Mucosa of stomach (tissue), 1 donor: ENCODE data around the gene NUP43.
A peak's percentile ranks its signal among the peaks of the same experiment; 100 is the strongest.

Experiments used
- H3K27me3 ChIP-seq: one replicate; pipeline ENCODE4 v1.7.0; 2013; ENCODE audit warnings: mild to moderate bottlenecking, low read length; ENCODE audit not compliant: control insufficient read depth, insufficient read depth
- H3K36me3 ChIP-seq: one replicate; pipeline ENCODE4 v1.7.0; 2013; ENCODE audit warnings: low read length; ENCODE audit not compliant: control insufficient read depth, insufficient read depth
- H3K4me1 ChIP-seq: one replicate; pipeline ENCODE4 v1.7.0; 2013; ENCODE audit warnings: mild to moderate bottlenecking, low read length; ENCODE audit not compliant: control insufficient read depth, insufficient read depth
- H3K4me3 ChIP-seq: one replicate; pipeline ENCODE4 v1.7.0; 2013; ENCODE audit warnings: low read length
- H3K9ac ChIP-seq: one replicate; pipeline ENCODE4 v1.7.0; 2013; ENCODE audit warnings: mild to moderate bottlenecking, low read length, moderate library complexity
- H3K9me3 ChIP-seq: one replicate; pipeline ENCODE4 v1.7.0; 2013; ENCODE audit warnings: mild to moderate bottlenecking, low read length, moderate library complexity; ENCODE audit not compliant: control insufficient read depth
- donor health status: Pancreatic carcinoma.

The NUP43 gene

DNA sequence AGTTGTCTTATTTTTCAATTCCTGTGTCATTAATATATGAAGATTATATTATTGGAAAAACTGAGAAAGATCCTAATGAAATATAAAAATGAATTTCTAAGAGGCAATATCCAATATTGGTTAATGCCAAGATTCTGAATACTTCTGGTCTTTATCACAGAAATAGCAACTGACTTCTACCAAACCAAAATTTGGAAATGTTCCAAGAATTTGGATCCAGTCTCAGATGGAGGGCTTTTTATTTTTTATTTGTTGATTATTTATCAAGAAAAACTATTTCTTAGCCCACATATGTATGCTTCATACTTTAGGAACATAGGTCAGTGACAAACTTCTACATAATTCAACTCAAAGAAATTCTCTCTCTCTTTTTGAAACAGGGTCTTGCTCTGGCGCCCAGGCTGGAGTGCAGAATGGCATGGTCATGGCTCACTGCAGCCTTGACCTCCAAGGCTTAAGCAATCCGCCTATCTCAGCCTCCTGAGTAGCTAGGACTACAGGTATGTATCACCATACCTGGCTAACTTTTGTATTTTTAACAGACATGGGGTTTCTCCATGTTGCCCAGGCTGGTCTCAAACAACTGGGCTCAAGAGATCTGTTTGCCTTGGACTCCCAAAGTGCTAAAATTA is 13.1 kb downstream of the NUP43 start:
- Histone ChIP-seq H3K9me3 (no peaks in the 10 kb centered on the region), H3K4me1 (no peaks in the 10 kb centered on the region), H3K4me3 (no peak overlapping the region), H3K9ac (no peak overlapping the region), H3K27me3 (no peaks in the 10 kb centered on the region), H3K36me3 (no peaks in the 10 kb centered on the region)

DNA sequence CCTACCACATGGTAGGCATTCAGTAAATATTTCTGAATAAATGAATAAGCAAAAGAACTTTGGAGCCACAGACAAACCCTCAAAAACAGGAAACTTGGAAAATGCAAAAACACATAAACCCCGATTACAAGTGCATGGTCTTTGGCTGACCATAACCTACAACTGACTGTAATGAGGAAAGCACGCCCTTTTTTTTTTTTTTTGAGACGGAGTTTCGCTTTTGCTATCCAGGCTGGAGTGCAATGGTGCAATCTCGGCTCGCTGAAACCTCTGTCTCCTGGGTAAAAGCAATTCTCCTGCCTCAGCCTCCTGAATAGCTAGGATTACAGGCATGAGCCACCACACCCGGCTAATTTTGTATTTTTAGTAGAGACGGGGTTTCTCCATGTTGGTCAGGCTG is 16.5 kb downstream of the NUP43 start:
- Histone ChIP-seq H3K36me3 (no peaks in the 10 kb centered on the region), H3K4me3 (no peak overlapping the region), H3K9me3 (no peaks in the 10 kb centered on the region)

DNA sequence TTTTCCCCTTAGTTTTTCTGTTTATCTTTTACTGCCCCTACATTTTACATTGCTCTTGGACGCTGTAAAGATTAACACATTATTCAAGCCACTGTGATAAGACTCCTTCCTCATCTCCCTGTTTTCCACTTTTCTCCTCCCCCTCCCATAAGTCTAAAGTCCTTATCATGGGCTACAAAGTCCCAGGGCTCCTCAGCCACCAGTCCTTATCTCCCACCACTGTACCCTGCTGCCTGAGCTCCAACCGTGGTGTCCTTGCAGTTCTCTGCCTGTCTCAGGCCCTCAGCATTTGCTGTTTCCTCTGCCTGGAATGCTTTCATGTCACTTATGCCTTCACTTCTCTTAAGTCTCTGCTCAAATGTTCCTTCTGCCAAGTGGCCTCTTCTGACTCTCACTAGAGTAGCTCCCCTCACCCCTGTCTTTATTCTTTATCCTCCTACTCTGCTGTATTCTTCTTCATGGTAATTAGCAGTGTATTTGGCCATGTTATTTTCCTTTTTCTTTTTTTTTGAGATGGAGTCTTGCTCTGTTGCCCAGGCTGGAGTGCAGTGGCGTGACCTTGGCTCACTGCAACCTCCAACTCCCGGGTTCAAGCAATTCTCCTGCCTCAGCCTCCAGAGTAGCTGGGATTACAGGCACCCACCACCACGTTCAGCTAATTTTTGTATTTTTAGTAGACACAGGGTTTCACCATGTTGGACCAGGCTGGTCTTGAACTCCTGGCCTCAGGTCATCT is 17.7 kb downstream of the NUP43 start:
- H3K4me3 ChIP-seq, result no peak overlapping the region
- H3K9ac ChIP-seq, result no peak overlapping the region
- no peaks in the 10 kb centered on the region for H3K36me3 ChIP-seq
- no peaks in the 10 kb centered on the region for H3K9me3 ChIP-seq
- H3K27me3 ChIP-seq, result no peaks in the 10 kb centered on the region
- peaks cover 3% of the 10 kb centered on the region for H3K4me1 ChIP-seq

More for the DNA sequence above, 16.5 kb downstream of the NUP43 start:
- Histone ChIP-seq H3K9ac (no peak overlapping the region), H3K4me1 (no peaks in the 10 kb centered on the region), H3K27me3 (no peaks in the 10 kb centered on the region)

DNA sequence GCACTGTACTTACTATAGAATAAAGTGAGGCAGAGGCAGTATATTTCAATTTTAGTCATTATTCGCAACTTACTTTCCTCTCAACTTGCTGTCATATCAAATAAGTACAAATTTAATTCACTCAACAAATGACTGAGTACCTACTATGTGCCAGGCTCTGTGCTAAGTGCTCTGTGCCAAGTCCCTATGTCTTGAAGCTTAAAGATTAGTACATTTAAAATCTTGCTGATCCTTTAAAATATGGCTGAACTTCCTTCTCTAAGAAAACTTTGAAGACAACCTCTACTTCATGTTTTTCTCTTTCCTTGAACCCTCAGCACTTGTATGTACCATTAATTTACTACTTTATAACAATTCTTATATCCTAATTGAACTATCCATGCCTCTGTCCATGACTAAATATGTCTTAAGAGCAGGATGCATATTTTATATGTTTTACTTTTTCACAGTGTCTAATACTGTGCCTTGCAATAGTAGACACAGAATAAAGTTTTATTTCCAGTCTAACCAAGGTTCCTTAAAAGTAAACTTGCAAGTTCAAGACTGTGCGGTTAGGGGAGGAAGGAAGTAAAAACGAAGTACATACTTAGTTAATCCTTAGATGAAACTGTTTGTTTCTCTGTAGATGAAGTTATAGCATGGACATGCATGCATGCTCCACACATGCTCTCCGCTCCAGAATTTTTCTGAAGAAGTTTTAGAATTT is 18.4 kb downstream of the NUP43 start:
- Histone ChIP-seq H3K9ac (no peak overlapping the region), H3K36me3 (no peaks in the 10 kb centered on the region), H3K4me3 (no peak overlapping the region), H3K27me3 (no peaks in the 10 kb centered on the region), H3K4me1 (peaks cover 3% of the 10 kb centered on the region), H3K9me3 (no peaks in the 10 kb centered on the region)

DNA sequence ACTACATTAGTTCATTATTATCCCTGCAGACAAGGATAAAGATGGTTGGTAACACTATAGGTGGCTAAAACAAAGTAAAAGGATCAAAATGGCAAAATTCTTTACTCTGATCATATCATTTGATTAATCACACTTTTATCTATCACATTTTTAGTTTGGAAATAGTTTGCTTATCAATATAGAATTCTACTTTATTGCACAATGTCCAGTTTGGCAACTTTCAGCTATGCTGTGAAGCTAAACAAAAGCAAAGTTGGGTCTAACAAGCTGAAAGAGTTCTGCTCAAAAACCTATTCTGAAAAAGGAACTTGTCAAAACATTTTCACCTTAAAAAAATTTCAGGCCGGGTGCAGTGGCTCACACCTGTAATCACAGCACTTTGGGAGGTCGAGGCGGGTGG is 20.5 kb downstream of the NUP43 start:
- H3K4me1 ChIP-seq, result peaks cover 3% of the 10 kb centered on the region
- H3K9me3 ChIP-seq, result no peaks in the 10 kb centered on the region
- no peak overlapping the region for H3K4me3 ChIP-seq
- no peaks in the 10 kb centered on the region for H3K36me3 ChIP-seq
- no peak overlapping the region for H3K9ac ChIP-seq
- H3K27me3 ChIP-seq, result no peaks in the 10 kb centered on the region

DNA sequence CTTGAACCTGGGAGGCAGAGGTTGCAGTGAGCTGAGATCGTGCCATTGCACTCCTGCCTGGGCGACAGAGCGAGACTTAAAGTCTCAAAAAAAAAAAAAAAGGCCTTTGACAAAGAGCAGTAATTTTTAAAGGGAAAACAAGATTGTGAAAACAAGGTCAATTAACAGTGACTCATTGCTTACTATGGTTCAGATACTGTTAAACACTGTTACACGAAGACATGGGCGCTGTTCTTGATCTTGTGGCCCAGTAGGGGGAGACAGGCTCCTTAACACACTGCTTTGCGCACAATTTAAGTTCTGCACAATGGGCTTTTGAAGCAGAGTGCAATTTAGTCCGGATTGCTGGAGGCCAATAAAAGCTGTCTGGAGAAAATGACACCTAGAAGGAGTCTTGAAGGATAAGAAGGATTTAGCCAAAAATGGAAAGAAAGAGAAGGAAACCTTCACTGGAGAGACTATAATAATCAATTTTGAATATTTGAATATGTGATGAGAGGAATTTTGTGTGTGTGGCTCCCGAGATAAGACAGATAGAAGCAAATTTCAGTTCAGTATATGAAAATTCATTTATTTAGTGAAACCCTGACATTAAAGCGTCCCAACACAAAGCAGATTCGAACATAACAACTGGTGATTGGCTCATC is 22.4 kb downstream of the NUP43 start:
- Histone ChIP-seq H3K4me1 (peaks cover 3% of the 10 kb centered on the region), H3K9ac (no peak overlapping the region), H3K4me3 (no peak overlapping the region), H3K36me3 (no peaks in the 10 kb centered on the region), H3K27me3 (no peaks in the 10 kb centered on the region), H3K9me3 (no peaks in the 10 kb centered on the region)

DNA sequence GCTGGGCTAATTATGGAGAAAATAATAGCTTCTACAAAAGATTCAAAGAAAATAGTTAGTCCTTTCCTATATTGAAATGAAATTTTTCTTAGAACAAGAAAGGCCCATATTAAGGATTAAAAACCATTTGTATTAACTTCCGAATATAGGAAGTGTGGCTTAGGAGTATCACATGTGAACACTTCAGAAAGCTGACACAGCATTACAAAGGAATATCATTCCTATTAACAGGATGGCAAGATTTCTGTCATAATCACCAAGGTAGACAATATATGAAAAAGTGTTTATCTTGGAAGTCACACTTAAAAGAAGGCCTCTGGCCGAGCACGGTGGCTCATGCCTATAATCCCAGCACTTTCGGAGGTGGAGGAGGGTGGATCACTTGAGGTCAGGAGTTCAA is 23.1 kb downstream of the NUP43 start:
- Histone ChIP-seq H3K4me3 (no peak overlapping the region), H3K9me3 (no peaks in the 10 kb centered on the region), H3K9ac (no peak overlapping the region), H3K27me3 (no peaks in the 10 kb centered on the region), H3K4me1 (peaks cover 3% of the 10 kb centered on the region), H3K36me3 (no peaks in the 10 kb centered on the region)

DNA sequence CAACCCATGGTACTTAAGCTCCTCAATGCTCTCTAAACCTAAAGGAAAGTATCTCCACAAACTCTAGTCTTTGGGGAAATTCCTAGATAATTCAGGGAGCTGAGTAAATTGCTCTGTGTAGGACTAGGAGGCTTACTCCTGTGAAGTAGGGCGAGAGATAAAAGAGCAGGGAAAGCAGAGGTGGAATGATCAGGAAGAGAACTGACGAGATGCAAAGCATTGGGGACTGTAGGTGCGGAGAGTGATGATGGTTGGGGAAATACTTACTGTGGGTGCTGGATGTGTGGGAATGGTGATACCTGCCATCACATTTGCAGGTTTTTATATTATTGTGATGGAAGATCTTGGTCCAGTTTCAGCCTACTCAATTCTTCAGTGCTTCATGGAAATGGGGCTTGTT is 26.8 kb downstream of the NUP43 start:
- Histone ChIP-seq H3K9ac (no peak overlapping the region), H3K9me3 (no peaks in the 10 kb centered on the region), H3K4me1 (peaks cover 3% of the 10 kb centered on the region), H3K27me3 (no peaks in the 10 kb centered on the region), H3K4me3 (no peak overlapping the region), H3K36me3 (no peaks in the 10 kb centered on the region)

DNA sequence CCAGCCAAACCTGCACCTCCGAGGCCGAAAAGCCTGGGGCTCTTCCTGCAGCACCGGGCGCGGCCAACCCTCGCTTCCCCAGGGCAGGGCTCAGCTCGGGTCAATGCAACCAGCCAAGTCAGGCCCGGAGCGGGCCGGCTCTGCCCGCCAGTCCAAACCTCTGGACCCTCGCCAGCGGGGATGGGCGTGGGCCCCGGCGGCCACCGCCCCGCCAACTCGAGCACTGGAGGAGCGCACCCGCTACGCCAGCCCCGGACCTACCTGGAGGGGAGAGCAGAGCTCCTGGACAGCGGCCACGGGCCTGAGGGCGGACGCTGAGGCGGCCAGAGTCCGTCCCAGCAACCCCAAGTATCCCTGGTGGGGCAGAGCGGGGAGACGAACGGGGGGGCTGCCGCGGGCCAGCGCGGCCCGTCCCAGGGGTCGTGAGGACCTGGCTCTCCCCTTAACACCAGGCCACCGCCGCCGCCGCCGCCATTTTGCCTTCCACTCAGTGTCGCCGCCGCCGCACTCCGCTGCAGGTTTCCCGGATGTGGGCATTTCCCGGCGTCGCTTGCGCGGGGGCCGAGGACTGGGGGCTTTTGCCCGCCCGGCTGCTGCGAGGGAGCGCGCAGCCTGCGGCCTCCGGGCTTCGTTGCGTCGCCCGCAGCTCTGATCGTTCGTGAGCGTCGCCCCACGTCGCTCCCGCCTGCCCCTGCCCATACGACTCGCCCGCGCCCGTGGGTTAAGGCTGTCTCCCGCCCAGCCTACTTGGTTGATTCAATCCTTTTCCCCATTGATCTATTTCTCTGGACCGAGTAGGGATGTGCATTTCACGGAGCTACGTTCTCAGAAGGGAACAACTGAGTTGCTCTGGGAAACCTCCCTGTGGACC is 28.5 kb downstream of the NUP43 start, which contains the start of gene LATS1:
LATS1 (minus strand) TSS at position 514 of the 871 bp plus-strand sequence. CDS start 15,975 bp downstream, outside the sequence.
- Histone ChIP-seq H3K9me3 (no peaks in the 10 kb centered on the region), H3K27me3 (no peaks in the 10 kb centered on the region), H3K36me3 (no peaks in the 10 kb centered on the region), H3K4me3 (peak within 1 kb of the TSS; percentile 63), H3K9ac (peak within 1 kb of the TSS; percentile 99), H3K4me1 (no peaks in the 10 kb centered on the region)

DNA sequence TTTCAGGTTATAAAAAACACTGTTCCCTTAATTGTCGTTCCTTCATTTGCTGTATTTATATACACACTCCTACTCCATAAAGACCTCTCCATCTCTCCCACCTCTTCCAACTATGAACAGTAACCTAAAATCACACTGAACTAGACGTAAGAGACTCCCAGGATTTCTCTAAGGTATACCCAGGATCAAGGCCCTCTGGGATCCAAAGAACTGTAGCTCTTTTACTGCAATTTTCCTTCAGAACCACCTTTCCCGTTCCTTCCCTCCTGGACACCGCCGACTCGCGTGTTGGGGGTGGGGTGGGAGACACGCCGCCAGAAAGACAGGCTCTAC is 29.1 kb downstream of the NUP43 start:
- peak overlapping the region; percentile 99 for H3K9ac ChIP-seq
- H3K4me1 ChIP-seq, result no peaks in the 10 kb centered on the region
- no peaks in the 10 kb centered on the region for H3K36me3 ChIP-seq
- H3K9me3 ChIP-seq, result no peaks in the 10 kb centered on the region
- H3K27me3 ChIP-seq, result no peaks in the 10 kb centered on the region
- peak overlapping the region; percentile 63 for H3K4me3 ChIP-seq

DNA sequence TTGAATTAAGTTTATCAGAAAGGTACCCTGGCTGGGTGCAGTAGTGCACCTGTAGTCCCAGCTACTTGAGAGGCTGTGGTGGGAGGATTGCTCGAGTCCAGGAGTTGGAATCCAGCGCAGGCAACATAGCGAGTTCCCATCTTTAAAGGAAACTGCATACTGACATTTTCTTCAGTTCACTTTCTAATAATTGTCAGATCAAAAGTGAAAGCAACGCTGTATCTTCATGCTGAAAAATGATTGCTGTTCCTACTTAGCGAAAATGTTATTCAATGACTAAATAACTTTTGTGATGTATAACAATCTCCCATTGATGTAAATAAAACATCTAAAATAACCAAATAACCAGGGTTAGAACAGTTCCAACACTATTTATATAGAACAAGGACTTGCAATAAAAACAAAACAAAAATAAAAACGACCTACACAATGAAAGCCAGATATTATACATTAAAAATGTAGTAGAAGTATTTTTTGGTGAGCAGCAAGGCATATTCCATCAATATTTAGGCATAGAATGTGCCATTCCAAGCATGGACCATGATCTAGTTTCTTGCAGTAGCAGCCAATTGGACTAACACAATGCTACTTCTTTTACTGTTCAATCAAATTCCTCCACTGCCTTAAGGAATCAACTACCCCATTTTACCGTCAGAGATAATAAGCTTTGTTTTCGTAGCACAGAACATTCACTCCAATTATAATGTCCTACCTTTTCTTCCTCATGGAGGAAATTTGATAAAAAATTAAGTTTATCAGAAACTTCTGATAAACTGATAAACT is 30.0 kb downstream of the NUP43 start:
- Histone ChIP-seq H3K9me3 (no peaks in the 10 kb centered on the region), H3K4me3 (no peak overlapping the region), H3K9ac (peak overlapping the region; percentile 99), H3K27me3 (no peaks in the 10 kb centered on the region), H3K4me1 (no peaks in the 10 kb centered on the region), H3K36me3 (no peaks in the 10 kb centered on the region)
